Naive thymus-derived CD8-positive, alpha-beta T cell (primary cell): ENCODE data around the gene SLC7A4. TPM values are rescaled to one million over a fixed set of nuclear protein-coding genes. Genes with fewer than 3 reads are reported as not detected.
"Not testable (repeated sequence)": the region's sequence is repeated elsewhere in the genome, so short reads cannot be mapped to it uniquely, and the experiment has no call there.

ENCODE experiments used
- ATAC-seq, 2 donors: fragments of 150-1000 bp; cut with Tn5 transposase in 1 of 2; sonication (Bioruptor Pico), chemical (Tn5 transposase) in 1 of 2; 1 replicate in 1 of 2; 2 replicates in 1 of 2; pipeline ENCODE4 v1.10.0; 2021; ENCODE audit warnings: mild to moderate bottlenecking in 2 of 2, moderate library complexity in 2 of 2
- POLR2A ChIA-PET: fragments of 350-600 bp; sonication (Branson Sonifier 250); formaldehyde crosslinking; loops from one replicate; lab custom pipeline; 2021; ENCODE audit warnings: antibody characterized with exemption; lab: Charles Lee
- DNase-seq, 10 donors: peaks; one replicate each; pipeline versions ENCODE4 v3.0.0 to v3.0.0-alpha.2; 2020 to 2022
- H3K27ac Mint-ChIP-seq, 10 donors: one replicate each; pipeline ENCODE4 v1.8.0; 2020 to 2022; ENCODE audit warnings: mild to moderate bottlenecking in 10 of 10, mixed read lengths in 10 of 10, moderate library complexity in 4 of 10, inconsistent platforms in 1 of 10
- H3K27me3 Mint-ChIP-seq, 5 donors: one replicate each; pipeline ENCODE4 v1.8.0; 2021 to 2022; ENCODE audit warnings: mixed read lengths in 5 of 5
- H3K36me3 Mint-ChIP-seq, 3 donors: one replicate each; pipeline ENCODE4 v1.8.0; 2020 to 2022; ENCODE audit warnings: mixed read lengths in 3 of 3, mild to moderate bottlenecking in 2 of 3, inconsistent platforms in 1 of 3
- H3K4me1 Mint-ChIP-seq, 4 donors: one replicate each; pipeline ENCODE4 v1.8.0; 2021 to 2022; ENCODE audit warnings: mixed read lengths in 4 of 4
- H3K4me3 Mint-ChIP-seq, 10 donors: one replicate each; pipeline ENCODE4 v1.8.0; 2020 to 2022; ENCODE audit warnings: mild to moderate bottlenecking in 10 of 10, mixed read lengths in 10 of 10, moderate library complexity in 6 of 10, inconsistent platforms in 1 of 10
- H3K9me3 Mint-ChIP-seq, 9 donors: one replicate each; pipeline ENCODE4 v1.8.0; 2020 to 2022; ENCODE audit warnings: mixed read lengths in 9 of 9, mild to moderate bottlenecking in 3 of 9, inconsistent platforms in 1 of 9, moderate library complexity in 1 of 9
- polyA plus RNA-seq, 3 donors: library from polyadenylated mRNA; unstranded; fragments of 300-500 nt; fragmentation: Illumina TruSeq; gene quantifications; one replicate each; pipeline ENCODE4 v1.2.3, GENCODE V29; 2021
- total RNA-seq, 8 experiments: library from RNA in 2 of 8; stranded (reverse) in 2 of 8; gene quantifications; one replicate each; pipeline ENCODE4 v1.2.3 and lab custom pipeline; 2021 to 2026

SLC7A4 gene
- total and polyA plus RNA-seq, 5 experiments from 2014 or later = 0.69 to 1.4 (median 1.2) TPM

DNA sequence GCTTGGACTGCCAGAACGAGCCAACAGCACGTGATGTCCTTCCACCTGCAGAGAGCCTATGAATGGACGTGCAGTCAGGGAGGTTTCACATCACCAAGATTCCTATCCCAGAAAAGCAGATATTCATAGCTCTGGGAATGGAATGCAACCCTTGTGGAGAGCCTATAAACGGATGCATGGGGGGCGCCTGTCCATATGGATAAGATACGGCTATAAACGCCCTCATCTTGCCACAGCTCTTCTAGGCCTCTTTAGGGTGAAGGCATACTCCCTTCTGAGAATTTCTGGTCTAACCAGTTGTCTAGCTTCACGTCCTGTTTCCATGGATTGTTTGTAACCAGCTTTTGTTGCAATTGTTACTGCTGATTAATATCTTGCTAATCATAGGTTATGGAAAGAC lies 39.4 kb upstream of the SLC7A4 start:
- H3K9me3 Mint-ChIP-seq, H3K27ac Mint-ChIP-seq, H3K4me1 Mint-ChIP-seq, ATAC-seq, DNase-seq, H3K4me3 Mint-ChIP-seq, H3K36me3 Mint-ChIP-seq, H3K27me3 Mint-ChIP-seq: not testable (repeated sequence)
- POLR2A ChIA-PET = interaction anchor here (0.6 kb wide), 1 partner anchor 9 kb away, joined by 3 read pairs; no protein-coding TSS in a partner anchor

DNA sequence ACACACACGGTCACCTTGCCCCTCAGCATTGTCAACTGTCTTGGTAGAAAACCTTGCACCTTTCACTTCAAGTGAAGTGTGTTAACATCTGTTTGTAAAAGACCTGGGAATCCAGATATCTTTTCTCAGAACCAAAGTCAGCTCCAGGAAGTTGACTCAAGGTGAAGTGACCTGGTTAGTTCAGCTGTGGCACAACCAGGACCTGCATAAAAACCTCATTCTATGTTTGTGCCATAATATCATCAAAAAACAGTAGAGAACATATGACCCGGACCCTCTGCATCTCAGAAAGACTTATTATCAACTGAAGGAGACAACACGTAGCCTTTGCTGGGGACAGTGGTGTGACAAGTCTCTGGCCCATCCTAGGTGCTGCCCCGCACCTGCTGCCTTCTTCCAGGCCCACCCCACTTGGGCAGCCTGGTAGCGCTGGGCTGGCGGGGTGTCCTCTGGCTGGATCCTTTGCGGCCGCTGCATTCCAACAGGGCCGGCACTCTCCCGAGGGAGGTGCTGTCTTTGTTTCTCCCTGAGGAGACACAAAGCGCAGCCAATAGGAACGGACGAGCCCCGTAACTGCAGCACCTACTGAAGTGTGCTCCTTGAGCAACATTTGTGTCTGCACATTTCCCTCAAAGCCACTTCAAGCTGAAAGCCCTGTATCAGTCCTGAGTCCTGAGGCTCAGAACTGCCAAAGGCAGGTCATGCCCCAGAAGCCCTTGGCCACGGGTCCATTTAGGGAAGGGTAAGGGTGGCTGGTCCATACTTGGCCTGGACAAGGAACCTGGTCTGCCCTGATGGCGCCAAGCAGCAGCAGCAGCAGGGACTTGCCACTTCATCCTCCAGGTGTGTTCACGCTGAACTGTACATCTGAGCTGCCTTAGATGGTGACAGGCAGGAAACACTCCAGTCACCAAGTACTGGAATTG lies 38.6 kb upstream of the SLC7A4 start:
- Mint-ChIP-seq H3K36me3 (no peaks in the 10 kb centered on the region), H3K27me3 (no peaks in the 10 kb centered on the region), H3K9me3 (no peaks in the 10 kb centered on the region), H3K27ac (no peak overlapping the region), H3K4me3 (no peak overlapping the region), H3K4me1 (no peaks in the 10 kb centered on the region)
- no peak for ATAC-seq
- POLR2A ChIA-PET = no interaction called here
- no peak for DNase-seq

DNA sequence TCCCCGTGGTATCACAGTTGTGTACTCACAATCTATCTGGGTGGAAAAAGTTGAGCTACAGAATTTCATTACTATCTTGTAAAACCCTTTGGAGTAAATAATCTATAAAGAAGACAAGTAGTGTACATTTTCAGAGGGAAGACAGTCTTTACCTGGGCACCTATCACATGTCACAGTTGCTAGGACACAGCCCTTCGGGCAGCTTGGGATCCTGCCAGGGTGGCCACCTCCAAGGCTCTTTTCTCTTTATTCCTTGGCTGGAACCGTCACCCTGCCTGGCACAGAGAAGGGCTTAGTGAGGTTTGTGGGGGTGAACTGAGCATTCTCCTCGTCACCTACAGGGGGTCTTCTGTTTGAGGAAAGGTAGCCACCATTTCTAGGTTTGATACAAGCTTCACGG lies 37.0 kb upstream of the SLC7A4 start:
- Mint-ChIP-seq H3K27me3 (peaks cover 0 to 2% (median 0%) of the 10 kb centered on the region in 5 donors), H3K9me3 (no peaks in the 10 kb centered on the region), H3K36me3 (no peaks in the 10 kb centered on the region), H3K27ac (no peak overlapping the region), H3K4me1 (no peaks in the 10 kb centered on the region), H3K4me3 (no peak overlapping the region)
- POLR2A ChIA-PET = no interaction called here
- ATAC-seq (no peak), DNase-seq (no peak)

DNA sequence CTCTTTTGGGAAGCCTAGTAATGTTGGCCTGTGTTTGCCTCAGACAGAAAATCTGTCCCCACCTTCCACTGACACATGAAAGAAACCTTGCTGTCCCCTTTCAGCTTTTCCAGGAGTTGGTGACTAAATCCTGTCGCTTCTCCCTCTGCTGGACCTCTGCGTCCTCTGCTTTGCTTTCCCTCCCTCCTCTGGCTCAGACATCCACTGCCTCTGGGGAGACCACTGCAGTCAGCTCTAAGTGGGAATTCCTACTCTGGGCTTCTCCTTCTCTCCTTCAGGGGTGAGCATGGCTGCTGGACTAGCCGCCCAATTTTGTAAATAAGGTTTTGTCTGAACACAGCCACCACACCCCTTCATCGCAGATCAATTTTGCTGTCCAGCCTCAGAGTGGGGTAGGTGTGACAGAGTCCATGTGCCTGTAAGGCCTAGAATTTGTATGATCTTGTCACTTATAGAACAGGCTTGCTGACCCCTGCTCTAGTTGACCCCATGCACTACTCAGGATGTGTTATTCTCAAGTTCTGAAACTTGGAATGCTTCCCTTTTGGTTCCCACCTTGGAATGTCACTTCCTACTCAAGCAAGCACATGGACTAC lies 36.4 kb upstream of the SLC7A4 start:
- Mint-ChIP-seq H3K9me3 (no peaks in the 10 kb centered on the region), H3K4me3 (no peak overlapping the region), H3K4me1 (no peaks in the 10 kb centered on the region), H3K27ac (no peak overlapping the region), H3K36me3 (no peaks in the 10 kb centered on the region), H3K27me3 (peaks cover 0 to 2% (median 0%) of the 10 kb centered on the region in 5 donors)
- ATAC-seq = no peak
- POLR2A ChIA-PET = no interaction called here
- no peak for DNase-seq

- no peaks in the 10 kb centered on the region for H3K4me1 Mint-ChIP-seq
- H3K36me3 Mint-ChIP-seq = no peaks in the 10 kb centered on the region
- ATAC-seq = no peak
- no peak overlapping the region for H3K4me3 Mint-ChIP-seq
- H3K9me3 Mint-ChIP-seq = no peaks in the 10 kb centered on the region
- H3K27me3 Mint-ChIP-seq = peaks cover 0 to 2% (median 0%) of the 10 kb centered on the region in 5 donors
- H3K27ac Mint-ChIP-seq = no peak overlapping the region
- no peak for DNase-seq
- POLR2A ChIA-PET = no interaction called here
Measured at GRCh38 chr22:21067901-21068680, 35.7 kb upstream of the SLC7A4 start.

- Mint-ChIP-seq H3K4me1 (no peaks in the 10 kb centered on the region), H3K4me3 (no peak overlapping the region), H3K27ac (peak overlapping the region in 1 of 10 donors; percentile 13), H3K9me3 (no peaks in the 10 kb centered on the region), H3K27me3 (peaks cover 0 to 2% (median 0%) of the 10 kb centered on the region in 5 donors), H3K36me3 (no peaks in the 10 kb centered on the region)
- ATAC-seq = no peak
- POLR2A ChIA-PET = no interaction called here
- no peak for DNase-seq
Measured at GRCh38 chr22:21067075-21067900, 34.9 kb upstream of the SLC7A4 start.

DNA sequence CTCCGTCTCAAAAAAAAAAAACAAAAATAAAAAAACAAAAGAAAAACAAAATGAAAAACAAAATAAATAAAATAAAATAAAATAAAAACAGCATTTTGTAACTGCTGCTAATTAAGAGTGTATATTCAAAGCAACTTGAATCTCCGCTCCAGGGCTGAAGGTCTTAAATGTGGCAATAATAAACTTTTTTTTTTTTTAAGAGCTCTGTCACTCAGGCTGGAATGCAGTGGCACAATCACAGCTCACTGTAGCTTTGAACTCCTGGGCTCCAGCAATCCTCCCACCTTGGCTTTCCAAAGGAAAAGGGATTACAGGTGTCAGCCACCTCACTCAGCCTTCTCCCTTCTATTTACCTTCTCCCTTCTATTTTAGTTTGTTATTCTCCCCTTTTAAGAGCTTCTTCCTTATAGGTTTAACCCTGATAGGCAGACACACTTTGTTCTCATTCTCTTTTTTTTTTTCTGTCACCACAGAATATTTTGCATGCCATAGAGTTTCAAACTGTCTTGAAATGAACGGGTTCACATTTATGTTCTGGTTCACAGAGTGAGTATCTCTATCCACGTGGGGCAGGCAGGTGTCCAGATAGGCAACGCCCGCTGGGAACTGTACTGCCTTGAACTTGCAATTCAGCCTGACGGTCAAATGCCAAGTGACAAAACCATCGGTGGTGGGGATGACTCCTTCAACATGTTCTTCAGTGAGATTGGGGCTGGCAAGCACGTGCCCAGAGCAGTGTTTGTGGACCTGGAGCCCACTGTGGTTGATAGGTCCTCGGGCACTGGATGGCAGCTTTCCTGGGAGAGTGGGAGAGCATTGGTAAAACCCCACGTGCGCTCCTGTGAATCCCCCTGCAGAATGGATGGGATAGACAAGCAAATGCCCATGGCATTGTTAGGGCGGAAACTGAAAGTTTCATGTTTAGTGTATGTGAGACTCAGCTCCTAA lies 32.8 kb upstream of the SLC7A4 start:
- POLR2A ChIA-PET = interaction anchor here (0.6 kb wide), 1 partner anchor 110 kb away, joined by 3 read pairs; no protein-coding TSS in a partner anchor
- H3K4me1 Mint-ChIP-seq = no peaks in the 10 kb centered on the region
- H3K36me3 Mint-ChIP-seq = no peaks in the 10 kb centered on the region
- peak overlapping the region in 1 of 10 donors; percentile 10 for H3K27ac Mint-ChIP-seq
- ATAC-seq (no peak), DNase-seq (no peak)
- H3K4me3 Mint-ChIP-seq = no peak overlapping the region
- H3K27me3 Mint-ChIP-seq = peaks cover 0 to 2% (median 0%) of the 10 kb centered on the region in 5 donors
- H3K9me3 Mint-ChIP-seq = no peaks in the 10 kb centered on the region

- H3K27me3 Mint-ChIP-seq, H3K4me1 Mint-ChIP-seq, DNase-seq, ATAC-seq, H3K36me3 Mint-ChIP-seq, H3K27ac Mint-ChIP-seq, H3K9me3 Mint-ChIP-seq, H3K4me3 Mint-ChIP-seq: not testable (repeated sequence)
- POLR2A ChIA-PET = interaction anchor here (0.6 kb wide), 1 partner anchor 109 kb away, joined by 3 read pairs; no protein-coding TSS in a partner anchor
Measured at GRCh38 chr22:21064425-21064824, 32.1 kb upstream of the SLC7A4 start.

DNA sequence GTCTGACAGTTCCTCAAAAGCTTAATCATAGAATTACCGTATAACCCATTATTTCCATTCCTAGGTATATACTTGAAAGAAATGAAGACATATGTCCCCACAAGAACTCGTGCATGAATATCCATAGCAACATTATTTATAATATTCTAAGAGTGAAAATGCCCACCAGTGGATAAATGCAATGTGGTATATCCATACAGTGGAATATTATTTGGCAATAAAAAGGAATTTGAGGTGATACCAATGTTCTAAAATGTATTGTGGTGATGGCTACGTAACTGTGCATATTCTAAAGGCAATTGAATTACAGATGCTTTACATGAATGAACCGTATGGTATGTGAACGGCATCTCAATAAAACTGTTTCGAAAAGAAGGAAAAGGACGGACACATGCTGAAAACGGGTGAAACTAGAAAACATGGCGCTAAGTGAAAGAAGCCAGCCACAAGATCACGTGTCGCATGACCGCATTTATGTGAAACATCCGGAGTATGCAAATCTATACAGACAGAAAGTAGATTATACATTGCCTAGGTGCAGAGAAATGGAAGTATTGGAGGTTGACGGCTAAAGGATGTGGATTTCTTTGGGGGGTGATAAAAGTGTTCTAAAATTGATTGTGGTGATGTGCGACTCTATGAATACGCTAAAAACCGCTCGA lies 29.4 kb upstream of the SLC7A4 start:
- H3K36me3 Mint-ChIP-seq, ATAC-seq, H3K27me3 Mint-ChIP-seq, H3K9me3 Mint-ChIP-seq, H3K4me3 Mint-ChIP-seq, POLR2A ChIA-PET, DNase-seq, H3K4me1 Mint-ChIP-seq, H3K27ac Mint-ChIP-seq: not testable (repeated sequence)

- POLR2A ChIA-PET, H3K4me3 Mint-ChIP-seq, H3K36me3 Mint-ChIP-seq, H3K9me3 Mint-ChIP-seq, H3K27me3 Mint-ChIP-seq, DNase-seq, ATAC-seq: not testable (repeated sequence)
- H3K4me1 Mint-ChIP-seq = peaks cover 11 to 16% (median 14%) of the 10 kb centered on the region in 4 donors
- peak overlapping the region in 1 of 10 donors; percentile 29 for H3K27ac Mint-ChIP-seq
Measured at GRCh38 chr22:21060363-21060762, 28.0 kb upstream of the SLC7A4 start.

DNA sequence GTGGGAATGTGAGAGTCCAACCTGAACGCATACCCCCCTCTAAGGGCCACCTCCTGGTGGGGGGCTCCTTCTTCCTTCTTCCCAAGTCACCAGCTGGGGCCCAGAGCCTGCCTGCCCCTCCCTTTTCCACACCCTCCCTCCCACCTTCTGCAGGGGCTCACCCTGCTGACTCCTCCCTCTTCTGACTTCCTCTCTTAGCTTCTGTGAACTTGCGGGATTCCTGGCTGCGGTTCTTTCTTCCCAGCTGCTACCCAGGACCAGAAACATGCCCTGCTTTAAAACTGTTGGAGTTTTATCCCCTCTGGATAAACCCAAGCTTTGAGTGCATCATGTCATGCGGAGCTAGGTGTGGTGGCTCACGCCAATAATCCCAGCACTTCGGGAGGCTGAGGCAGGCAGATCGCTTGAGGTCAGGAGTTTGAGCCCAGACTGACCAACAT lies 23.5 kb upstream of the SLC7A4 start:
- no peaks in the 10 kb centered on the region for H3K9me3 Mint-ChIP-seq
- DNase-seq = peak in 1 of 10 donors; percentile 14
- peak overlapping the region in 5 of 10 donors; percentile 17 to 77 (median 65) for H3K27ac Mint-ChIP-seq
- H3K27me3 Mint-ChIP-seq = peaks cover 0 to 3% (median 0%) of the 10 kb centered on the region in 5 donors
- no peaks in the 10 kb centered on the region for H3K36me3 Mint-ChIP-seq
- POLR2A ChIA-PET = no interaction called here
- peak; percentile 42 to 68 for ATAC-seq
- H3K4me3 Mint-ChIP-seq = peak overlapping the region; percentile 51 to 82 (median 72)
- H3K4me1 Mint-ChIP-seq = peaks cover 14 to 27% (median 20%) of the 10 kb centered on the region in 4 donors
